ENCODE data around the gene SURF2.

- TF ChIP-seq CTCF (IDR thresholded peaks at IDR 0.05) (no peak), POLR2A (IDR thresholded peaks at IDR 0.05) (no peak)
Observed at GRCh38 chr9:133371261-133371711, 14.9 kb downstream of the SURF2 start.

Data from right lobe of liver (tissue), 4 donors.